ENCODE results near the gene NUP58.

Gene NUP58

DNA sequence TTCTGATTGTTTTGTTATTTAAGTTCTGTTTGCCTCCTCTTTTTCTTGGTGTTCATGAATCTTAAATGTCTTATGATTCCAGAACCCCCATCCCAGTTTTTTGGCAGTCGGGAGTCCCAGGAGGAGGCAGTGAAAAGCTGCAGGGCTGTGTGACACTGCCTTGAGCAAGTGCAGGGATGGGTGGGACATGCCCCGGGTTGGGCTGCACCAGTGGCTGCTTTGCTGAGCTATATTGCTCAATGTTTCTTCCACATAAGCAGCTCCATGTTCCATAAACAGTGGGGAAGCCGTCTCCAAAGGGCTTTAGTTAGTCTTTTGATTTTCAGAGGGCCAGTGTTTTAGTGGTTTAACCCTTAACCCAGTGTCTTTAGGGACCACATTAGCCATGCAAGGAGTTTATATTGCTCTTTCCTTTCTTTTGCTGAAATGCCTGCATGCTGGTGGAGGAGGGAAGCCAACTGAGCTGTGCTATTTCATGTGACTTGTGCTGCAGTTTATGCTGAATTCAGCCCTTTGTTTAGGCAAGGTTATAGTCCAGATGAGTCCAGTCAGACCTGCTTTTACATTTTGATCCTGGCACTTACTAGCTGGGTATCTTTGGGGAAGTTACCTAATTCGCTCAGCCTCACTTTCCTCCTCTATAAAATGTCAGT lies 83.5 kb downstream of the NUP58 start:
- Mint-ChIP-seq H3K9me3 (no peaks in the 10 kb centered on the region), H3K36me3 (no peaks in the 10 kb centered on the region), H3K4me1 (no peaks in the 10 kb centered on the region), H3K27me3 (peaks cover 26% of the 10 kb centered on the region), H3K27ac (no peak overlapping the region), H3K4me3 (no peak overlapping the region)

DNA sequence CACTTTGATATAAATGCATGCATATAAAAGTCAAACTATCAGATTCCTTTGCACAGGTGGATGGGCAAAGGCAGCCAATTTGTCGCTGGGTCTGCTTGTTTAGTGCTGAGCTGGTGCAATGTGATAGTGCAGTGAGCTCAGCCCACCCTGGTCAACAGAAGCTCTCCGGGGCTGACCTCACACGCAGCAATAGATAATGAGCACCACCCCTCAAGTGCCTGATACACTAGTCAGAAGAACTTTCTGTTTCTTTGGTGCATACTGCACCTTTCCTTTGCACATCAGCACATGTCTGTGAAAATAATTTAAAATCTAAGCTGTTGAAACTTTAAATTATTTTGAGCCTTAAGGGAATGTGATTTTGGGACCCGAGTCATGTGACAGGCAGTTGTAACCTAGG lies 90.5 kb downstream of the NUP58 start:
- no peak overlapping the region for H3K27ac Mint-ChIP-seq
- no peaks in the 10 kb centered on the region for H3K36me3 Mint-ChIP-seq
- H3K27me3 Mint-ChIP-seq = peaks cover 15% of the 10 kb centered on the region

More for the DNA sequence above, 90.5 kb downstream of the NUP58 start:
- Mint-ChIP-seq H3K9me3 (no peaks in the 10 kb centered on the region), H3K4me1 (no peaks in the 10 kb centered on the region), H3K4me3 (no peak overlapping the region)
